EH (cell line): Measurements from ENCODE around the gene CCDC91.
A peak's percentile ranks its signal among the peaks of the same experiment; 100 is the strongest.
"Not testable (repeated sequence)": the region's sequence is repeated elsewhere in the genome, so short reads cannot be mapped to it uniquely, and the experiment has no call there.

ENCODE experiments used
- DNase-seq: peaks from one replicate; pipeline ENCODE4 v3.0.0-alpha.2; 2015; ENCODE audit warnings: low read depth

The CCDC91 gene

DNA sequence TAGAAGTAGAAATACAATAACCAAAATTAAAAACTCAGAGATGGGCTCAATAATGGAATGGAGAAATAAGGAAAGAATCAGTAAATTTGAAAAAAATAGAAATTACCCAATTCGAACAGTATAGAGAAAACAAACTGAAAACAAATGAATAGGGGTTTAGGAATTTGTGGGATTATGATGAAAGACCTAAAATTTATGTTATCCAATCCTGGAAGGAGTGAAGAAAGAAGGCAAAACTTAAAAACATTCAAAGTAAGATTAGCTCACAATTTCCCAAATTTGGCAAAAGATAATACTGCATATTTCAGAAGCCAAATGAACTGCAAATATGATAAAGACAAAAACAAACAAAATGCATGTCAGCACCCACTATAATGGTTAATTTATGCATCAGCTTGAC, 177.1 kb downstream of the CCDC91 start:
- DNase-seq, result no peak

- DNase-seq, result no peak
These were observed 177.7 kb downstream of the CCDC91 start for GRCh38 chr12:28367993-28368392.

DNA sequence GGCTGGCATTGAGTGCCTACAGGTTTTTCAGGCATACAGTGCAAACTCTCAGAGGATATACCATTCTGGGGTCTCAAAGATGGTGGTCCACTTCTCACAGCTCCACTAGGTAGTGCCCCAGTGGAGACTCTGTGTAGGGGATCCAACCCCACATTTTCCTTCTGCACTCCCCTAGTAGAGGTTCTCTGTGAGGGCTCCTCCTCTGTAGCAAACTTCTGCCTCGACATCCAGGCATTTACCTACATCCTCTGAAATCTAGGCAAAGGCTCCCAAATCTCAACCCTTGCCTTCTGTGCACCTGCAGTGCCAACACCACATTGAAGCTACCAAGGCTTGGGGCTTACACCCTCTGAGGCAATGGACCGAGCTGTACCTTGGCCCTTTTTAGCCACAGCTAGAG, 179.2 kb downstream of the CCDC91 start:
- no peak for DNase-seq

DNA sequence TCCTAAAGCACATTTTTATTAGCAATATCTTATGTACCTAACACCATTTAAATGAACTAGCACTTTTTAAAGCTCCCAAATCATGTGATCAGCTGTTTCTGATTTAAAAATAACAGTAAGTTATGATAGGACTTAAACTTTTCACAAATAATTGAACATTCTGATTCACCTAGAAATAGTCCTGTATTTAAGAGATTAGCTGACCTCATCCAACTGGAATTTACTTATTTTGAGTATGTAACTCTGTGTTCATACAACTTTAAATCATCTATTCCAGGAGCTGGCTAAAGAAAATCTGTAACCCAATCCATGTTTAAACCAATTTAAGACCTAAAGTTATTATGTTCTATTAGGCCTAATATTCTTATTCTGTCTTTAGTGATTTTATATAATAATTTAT, 184.3 kb downstream of the CCDC91 start:
- peak; percentile 29 for DNase-seq

GRCh38 chr12:28378736-28379135, 188.5 kb downstream of the CCDC91 start:
- peak; percentile 42 for DNase-seq

DNA sequence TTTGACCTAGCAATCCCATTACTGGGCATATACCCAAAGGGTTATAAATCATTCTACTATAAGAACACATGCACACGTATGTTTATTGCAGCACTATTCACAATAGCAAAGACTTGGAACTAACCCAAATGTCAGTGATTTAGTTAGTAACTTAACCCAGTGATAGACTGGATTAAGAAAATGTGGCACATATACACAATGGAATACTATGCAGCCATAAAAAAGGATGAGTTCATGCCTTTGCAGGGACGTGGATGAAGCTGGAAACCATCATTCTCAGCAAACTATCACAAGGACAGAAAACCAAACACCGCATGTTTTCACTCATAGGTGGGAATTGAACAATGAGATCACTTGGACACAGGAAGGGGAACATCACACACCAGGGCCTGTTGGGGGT, 189.5 kb downstream of the CCDC91 start:
- DNase-seq, result not testable (repeated sequence)

DNA sequence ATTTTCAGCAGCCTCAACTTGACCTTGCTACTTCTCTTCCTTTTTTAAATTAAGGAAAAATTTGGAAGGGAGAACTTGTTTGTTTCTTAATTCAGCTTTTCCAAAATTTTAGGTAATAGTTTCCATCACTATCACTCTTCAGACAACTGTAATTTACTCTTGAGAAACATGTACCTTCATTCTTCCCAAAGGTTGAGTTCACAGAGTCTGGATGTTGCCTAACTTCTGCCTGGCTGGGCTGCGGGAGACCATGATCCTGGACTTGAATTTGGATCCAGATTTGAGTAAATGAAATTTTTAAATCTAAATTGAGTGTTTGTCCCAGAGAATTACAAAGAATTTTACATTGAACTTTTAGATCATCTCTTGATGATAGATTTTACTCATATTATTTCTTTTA, 193.1 kb downstream of the CCDC91 start:
- no peak for DNase-seq

- DNase-seq, result no peak
These were observed 198.6 kb downstream of the CCDC91 start for GRCh38 chr12:28388879-28389278.

GRCh38 chr12:28390206-28390605, 199.9 kb downstream of the CCDC91 start:
- peak; percentile 25 for DNase-seq

GRCh38 chr12:28390761-28391385, 200.6 kb downstream of the CCDC91 start:
- peak; percentile 55 for DNase-seq

- DNase-seq, result peak; percentile 15
These were observed 219.6 kb downstream of the CCDC91 start for GRCh38 chr12:28409892-28410291.

- DNase-seq, result no peak
These were observed 223.3 kb downstream of the CCDC91 start for GRCh38 chr12:28413460-28414109.

DNA sequence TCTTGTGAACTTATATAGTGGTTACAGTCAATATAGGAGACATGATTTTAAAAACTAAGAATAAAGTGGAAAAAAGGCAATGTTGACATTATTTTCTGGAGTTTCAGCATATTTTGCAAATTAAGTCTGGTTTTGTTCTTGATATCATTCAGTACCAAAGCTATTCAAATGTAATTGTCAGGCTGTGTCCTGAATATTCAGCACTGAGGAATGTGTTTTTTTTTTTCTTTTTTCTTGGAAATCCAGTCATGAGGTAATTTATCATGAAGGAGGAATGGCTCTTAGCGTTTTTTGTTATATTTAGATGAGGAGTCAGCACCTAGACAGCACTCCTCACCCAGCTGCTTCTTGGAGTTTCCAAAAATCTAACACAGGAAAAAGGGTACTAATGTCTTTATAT, 225.5 kb downstream of the CCDC91 start:
- DNase-seq, result peak; percentile 88

GRCh38 chr12:28421374-28421773, 231.1 kb downstream of the CCDC91 start:
- DNase-seq, result no peak

DNA sequence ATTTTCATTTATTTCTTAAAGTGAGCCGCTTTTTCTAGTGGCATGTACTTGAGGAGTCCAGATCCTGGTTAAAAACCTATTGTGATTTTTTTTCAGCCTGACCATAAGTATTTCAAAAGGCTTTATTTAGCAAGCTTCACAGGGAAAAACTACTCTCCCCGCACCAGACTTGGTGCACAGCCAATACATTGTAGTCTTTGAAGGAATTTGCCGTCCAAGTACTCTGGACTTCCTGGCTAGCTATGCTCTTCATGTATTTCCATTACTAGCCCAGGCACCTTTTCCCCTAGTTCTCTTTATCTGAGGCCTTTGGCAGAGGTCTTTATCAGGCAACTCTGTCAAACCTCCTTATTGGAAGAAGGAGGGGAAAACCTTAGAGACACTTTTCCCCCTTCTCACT, 234.7 kb downstream of the CCDC91 start:
- DNase-seq, result peak; percentile 35

DNA sequence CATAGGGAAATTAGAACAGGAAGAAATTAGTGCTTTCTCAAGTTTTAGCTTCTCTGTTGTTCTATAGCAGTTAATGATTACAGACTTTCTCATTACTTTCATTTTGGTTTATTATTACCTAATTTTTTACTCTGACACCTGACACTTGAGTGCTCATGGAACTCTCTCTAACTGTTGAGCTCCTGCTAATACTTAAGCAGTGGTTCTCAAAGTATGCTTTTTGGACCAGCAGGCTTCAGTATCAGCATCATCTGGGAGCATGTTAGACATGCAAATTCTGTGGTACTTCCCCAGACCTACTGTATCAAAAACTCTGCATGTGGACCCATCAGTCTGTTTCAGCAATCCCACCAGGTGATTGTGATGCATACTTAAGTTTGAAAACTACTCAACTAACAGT, 235.3 kb downstream of the CCDC91 start:
- no peak for DNase-seq

- no peak for DNase-seq
These were observed 236.8 kb downstream of the CCDC91 start for GRCh38 chr12:28427046-28427445.

DNA sequence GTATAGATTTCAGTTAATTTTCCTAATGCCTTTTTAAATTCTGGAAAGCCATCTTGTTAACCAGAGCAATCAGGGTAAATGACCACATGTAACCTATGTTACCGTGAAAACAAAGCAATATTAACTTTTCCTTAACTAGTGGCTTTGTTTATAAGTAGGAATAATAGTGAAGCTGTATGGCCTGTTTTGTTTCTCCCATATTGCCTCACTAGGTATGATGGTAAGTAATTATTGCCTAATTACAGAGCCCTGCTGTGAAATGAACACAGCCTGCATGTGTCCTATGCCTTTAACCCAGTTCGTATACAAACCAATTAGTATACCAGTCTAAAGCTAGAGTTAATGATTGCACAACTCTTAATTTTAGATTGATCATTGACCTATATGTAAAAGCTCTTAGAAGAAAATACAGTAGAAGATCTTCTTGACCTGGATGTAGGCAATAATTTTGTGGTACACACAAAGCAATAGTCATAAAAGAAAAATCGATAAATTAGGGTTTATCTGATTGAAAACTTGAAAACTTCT, 249.9 kb downstream of the CCDC91 start:
- no peak for DNase-seq

- DNase-seq, result no peak
These were observed 251.8 kb downstream of the CCDC91 start for GRCh38 chr12:28442101-28442500.

DNA sequence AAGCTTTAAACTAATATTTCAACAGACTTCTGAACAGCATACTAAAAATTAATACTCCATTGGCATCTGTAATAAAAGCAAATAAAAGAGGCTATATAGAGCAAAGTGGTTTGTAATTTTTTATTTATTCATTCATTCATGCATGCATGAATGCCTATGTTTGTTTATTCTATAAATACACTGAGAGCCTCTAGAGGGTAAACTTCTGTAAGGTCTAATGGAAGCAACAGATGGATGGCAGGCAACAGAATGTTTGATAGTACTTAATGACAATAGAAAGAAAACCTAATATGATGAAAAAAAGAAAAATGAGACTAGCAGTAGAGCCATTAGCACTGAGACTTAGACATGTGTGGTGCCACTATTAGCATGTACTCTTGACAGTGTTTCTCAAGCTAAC, 253.1 kb downstream of the CCDC91 start:
- DNase-seq, result no peak

- DNase-seq, result peak; percentile 30
These were observed 255.8 kb downstream of the CCDC91 start for GRCh38 chr12:28446031-28446430.

DNA sequence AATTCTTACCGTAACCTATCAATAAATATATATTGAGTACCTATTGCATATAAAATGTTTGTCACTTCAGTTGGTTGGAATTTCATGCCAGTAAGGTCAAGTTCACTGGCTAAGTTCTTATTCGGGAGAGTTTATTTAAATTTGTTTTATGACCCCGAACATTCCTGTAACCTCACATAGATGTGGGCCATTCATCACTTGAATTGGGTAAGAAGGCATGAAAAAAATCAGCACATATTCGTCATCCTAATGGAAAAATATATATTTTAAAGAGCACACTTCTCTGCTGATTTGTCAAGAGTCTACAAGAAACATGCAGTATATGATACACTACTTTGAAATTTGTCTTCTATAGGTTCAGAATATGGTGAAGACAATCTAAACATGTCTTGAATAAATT, 263.4 kb downstream of the CCDC91 start:
- DNase-seq, result no peak

GRCh38 chr12:28456934-28457710, 266.9 kb downstream of the CCDC91 start:
- DNase-seq, result no peak
